ENCODE data around the gene ABCA13.
"Not testable (repeated sequence)": the region's sequence is repeated elsewhere in the genome, so short reads cannot be mapped to it uniquely, and the experiment has no call there.

ABCA13 gene, protein sequence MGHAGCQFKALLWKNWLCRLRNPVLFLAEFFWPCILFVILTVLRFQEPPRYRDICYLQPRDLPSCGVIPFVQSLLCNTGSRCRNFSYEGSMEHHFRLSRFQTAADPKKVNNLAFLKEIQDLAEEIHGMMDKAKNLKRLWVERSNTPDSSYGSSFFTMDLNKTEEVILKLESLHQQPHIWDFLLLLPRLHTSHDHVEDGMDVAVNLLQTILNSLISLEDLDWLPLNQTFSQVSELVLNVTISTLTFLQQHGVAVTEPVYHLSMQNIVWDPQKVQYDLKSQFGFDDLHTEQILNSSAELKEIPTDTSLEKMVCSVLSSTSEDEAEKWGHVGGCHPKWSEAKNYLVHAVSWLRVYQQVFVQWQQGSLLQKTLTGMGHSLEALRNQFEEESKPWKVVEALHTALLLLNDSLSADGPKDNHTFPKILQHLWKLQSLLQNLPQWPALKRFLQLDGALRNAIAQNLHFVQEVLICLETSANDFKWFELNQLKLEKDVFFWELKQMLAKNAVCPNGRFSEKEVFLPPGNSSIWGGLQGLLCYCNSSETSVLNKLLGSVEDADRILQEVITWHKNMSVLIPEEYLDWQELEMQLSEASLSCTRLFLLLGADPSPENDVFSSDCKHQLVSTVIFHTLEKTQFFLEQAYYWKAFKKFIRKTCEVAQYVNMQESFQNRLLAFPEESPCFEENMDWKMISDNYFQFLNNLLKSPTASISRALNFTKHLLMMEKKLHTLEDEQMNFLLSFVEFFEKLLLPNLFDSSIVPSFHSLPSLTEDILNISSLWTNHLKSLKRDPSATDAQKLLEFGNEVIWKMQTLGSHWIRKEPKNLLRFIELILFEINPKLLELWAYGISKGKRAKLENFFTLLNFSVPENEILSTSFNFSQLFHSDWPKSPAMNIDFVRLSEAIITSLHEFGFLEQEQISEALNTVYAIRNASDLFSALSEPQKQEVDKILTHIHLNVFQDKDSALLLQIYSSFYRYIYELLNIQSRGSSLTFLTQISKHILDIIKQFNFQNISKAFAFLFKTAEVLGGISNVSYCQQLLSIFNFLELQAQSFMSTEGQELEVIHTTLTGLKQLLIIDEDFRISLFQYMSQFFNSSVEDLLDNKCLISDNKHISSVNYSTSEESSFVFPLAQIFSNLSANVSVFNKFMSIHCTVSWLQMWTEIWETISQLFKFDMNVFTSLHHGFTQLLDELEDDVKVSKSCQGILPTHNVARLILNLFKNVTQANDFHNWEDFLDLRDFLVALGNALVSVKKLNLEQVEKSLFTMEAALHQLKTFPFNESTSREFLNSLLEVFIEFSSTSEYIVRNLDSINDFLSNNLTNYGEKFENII (N-terminal part only)

GRCh38 chr7:48171202-48171601 lies at the start of gene ABCA13:
TSS of gene ABCA13 (plus strand) at chr7:48171458. CDS start at chr7:48171484, 26 bp downstream.
- DNase-seq (ENCODE audit: low read depth, low spot score): no peak

GRCh38 chr7:48126037-48126436 lies 45.2 kb upstream of the ABCA13 start:
- no peak for DNase-seq (ENCODE audit: low read depth, low spot score)

- DNase-seq (ENCODE audit: low read depth, low spot score): no peak
Observed at GRCh38 chr7:48130658-48131108, 40.6 kb upstream of the ABCA13 start.

- no peak for DNase-seq (ENCODE audit: low read depth, low spot score)
Observed at GRCh38 chr7:48132792-48133191, 38.5 kb upstream of the ABCA13 start.

DNA sequence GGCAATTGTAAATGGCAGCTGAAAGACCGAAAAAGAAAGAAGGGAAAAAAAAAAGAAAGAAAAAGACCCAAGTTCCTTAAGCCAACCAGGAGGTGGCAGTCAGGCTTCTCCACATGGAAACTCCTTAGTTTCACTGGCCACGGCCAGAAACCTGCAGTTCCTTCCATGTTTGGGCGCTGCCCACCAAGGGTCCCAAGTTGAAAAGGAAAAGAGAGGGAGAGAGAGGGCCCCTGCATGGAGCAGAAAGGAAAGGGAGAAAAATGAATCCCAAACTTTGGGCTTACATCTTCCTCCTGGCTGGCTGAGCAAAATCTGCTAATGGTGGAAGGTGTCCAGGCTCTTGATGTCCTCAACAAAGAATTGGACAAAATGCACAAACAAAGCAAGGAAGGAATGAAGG lies 31.8 kb upstream of the ABCA13 start:
- no peak for DNase-seq (ENCODE audit: low read depth, low spot score)

DNA sequence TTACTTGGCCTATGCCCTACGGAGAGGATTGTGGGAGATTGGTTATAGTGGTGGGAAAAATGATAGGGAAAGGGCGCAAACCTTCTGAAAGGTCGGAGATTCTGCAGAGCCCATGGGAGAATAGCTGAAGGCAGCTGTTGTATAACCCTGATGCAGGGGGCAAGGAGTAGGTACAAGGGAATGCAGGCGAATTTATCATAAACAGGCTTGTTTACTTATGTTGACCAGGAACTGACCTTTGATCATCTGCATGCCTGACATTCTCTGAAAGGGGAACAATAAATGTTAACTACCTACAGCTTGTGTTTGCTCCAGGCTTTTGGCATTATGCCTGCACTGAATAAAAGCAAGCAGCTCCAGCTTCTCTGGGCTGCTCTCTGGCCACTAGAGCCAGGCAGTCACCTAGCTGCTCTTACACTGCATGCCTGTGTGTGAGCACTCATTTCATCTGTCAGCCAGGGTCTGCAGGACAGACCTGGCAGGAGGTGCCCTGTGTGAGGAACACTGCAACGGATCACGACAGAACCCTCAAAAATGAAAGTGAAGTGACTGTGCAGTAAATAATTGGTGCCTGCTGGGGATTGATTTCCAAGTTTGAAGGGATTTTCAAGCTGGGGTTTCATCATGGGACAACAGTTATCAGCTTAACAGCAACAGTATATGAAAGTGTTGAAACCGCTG lies 31.1 kb upstream of the ABCA13 start:
- DNase-seq (ENCODE audit: low read depth, low spot score): no peak

DNA sequence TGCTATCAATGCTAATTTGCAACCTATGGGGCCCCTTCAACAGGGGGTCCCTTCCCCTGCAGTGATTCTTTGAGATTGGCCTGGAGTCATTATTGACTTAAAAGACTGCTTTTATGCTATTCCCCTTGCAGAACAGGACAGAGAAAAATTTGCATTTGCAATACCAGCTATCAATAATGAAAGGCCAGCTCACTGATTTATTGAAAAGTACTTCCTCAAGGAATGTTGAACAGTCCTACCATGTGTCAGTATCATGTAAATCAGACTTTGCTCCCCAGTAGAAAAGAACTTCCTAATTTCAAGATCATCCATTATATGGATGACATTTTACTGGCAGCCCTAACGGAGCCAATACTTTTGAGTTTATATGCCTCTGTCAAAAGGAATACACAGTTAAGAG lies 29.7 kb upstream of the ABCA13 start:
- no peak for DNase-seq (ENCODE audit: low read depth, low spot score)

- DNase-seq (ENCODE audit: low read depth, low spot score): no peak
Observed at GRCh38 chr7:48144291-48144768, 26.9 kb upstream of the ABCA13 start.

DNA sequence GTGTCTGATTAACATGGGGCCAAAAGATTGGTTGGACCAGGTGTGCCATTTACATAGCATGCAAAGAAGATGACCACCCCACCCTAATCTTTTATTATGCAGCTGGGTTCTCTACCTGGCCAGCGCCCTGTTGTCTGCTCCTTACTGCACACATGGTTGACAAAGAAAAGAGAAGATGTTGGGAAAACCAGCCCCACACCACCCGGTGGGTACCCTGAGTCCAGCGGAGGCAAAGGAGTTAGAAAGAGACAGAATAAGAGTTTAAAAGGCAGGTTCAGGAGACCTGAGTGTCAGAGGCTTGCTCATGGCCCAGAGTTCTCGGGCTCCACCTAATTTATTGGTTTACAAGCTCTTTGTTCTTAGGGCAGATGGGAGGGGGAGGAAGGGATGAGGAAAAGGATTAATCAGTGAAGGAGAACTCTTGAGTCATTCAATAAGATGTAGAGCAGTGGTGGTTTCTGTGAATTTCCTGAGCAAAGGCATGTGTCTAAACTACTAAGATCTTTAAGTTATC lies 24.1 kb upstream of the ABCA13 start:
- no peak for DNase-seq (ENCODE audit: low read depth, low spot score)

- not testable (repeated sequence) for DNase-seq (ENCODE audit: low read depth, low spot score)
Observed at GRCh38 chr7:48147690-48148089, 23.6 kb upstream of the ABCA13 start.

GRCh38 chr7:48148311-48148710 lies 22.9 kb upstream of the ABCA13 start:
- DNase-seq (ENCODE audit: low read depth, low spot score): no peak

DNA sequence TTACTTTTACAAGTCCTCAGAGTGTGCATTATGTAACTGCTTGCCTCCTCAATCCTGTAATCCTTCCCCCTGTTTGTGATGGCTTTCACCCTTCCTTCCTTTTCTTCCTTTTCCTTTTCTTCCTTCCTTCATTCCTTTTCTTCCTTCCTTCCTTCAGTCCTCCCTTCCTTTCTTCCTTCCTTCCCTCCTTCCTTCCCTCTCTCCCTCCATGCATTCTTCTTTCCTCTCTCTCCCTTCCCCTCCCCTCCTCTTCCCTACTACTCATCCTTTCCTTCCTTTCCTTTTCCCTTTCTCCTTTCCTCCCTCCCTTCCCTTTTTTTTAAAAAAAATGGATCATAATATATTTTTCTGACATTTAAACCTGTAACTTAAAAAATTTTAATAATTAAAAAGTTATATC lies 22.2 kb upstream of the ABCA13 start:
- no peak for DNase-seq (ENCODE audit: low read depth, low spot score)

- DNase-seq (ENCODE audit: low read depth, low spot score): no peak
Observed at GRCh38 chr7:48150086-48150485, 21.2 kb upstream of the ABCA13 start.

GRCh38 chr7:48154792-48155413 lies 16.4 kb upstream of the ABCA13 start:
- DNase-seq (ENCODE audit: low read depth, low spot score): no peak

GRCh38 chr7:48158404-48158803 lies 12.9 kb upstream of the ABCA13 start:
- DNase-seq (ENCODE audit: low read depth, low spot score): no peak

- no peak for DNase-seq (ENCODE audit: low read depth, low spot score)
Observed at GRCh38 chr7:48161407-48162125, 9.7 kb upstream of the ABCA13 start.

GRCh38 chr7:48165157-48165556 lies 6.1 kb upstream of the ABCA13 start:
- DNase-seq (ENCODE audit: low read depth, low spot score): no peak

GRCh38 chr7:48168159-48168558 lies 3.1 kb upstream of the ABCA13 start:
- DNase-seq (ENCODE audit: low read depth, low spot score): no peak

- DNase-seq (ENCODE audit: low read depth, low spot score): no peak
Observed at GRCh38 chr7:48170506-48170905, 752 bp upstream of the ABCA13 start.

DNA sequence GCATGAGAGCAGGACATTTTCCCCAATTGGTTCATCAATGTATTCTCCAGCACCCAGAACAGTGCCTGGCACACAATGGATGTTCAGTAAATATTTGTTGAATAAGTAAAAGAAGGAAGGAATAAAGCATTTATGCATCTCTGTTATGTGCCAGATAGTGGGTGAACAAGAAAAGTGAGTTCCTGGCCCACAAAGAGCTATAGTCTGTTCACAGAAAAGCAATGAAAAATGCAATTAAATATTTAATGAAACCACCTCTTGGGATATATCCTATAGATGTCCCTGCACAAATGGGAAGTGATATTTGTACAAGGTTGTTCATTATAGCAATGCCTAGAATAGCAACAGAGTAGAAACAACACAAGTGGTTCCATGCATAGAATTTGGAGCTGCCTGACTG lies 2.1 kb downstream of the ABCA13 start:
- DNase-seq (ENCODE audit: low read depth, low spot score): no peak

All from brain pericyte (primary cell).